HFFc6 (cell line): ENCODE results near the gene HLA-A. TPM values are rescaled to one million over a fixed set of nuclear protein-coding genes. Genes with fewer than 3 reads are reported as not detected.

Source experiments
- DNase-seq: peaks from one replicate; pipeline ENCODE4 v3.0.0-alpha.2; 2018
- H3K27ac Mint-ChIP-seq: 2 replicates; pipeline ENCODE4 v1.8.0; 2020; ENCODE audit warnings: mild to moderate bottlenecking, mixed read lengths
- H3K27me3 Mint-ChIP-seq: 2 replicates; pipeline ENCODE4 v1.8.0; 2021; ENCODE audit warnings: mild to moderate bottlenecking, moderate library complexity, mixed read lengths; ENCODE audit not compliant: insufficient read depth
- H3K36me3 Mint-ChIP-seq: 2 replicates; pipeline ENCODE4 v1.8.0; 2021; ENCODE audit warnings: low read depth, mixed read lengths
- H3K4me1 Mint-ChIP-seq: 2 replicates; pipeline ENCODE4 v1.8.0; 2020; ENCODE audit warnings: low read depth, mixed read lengths
- H3K4me3 Mint-ChIP-seq: 2 replicates; pipeline ENCODE4 v1.8.0; 2020; ENCODE audit warnings: mild to moderate bottlenecking, moderate library complexity, mixed read lengths
- H3K9me3 Mint-ChIP-seq: 2 replicates; pipeline ENCODE4 v1.8.0; 2020; ENCODE audit warnings: mild to moderate bottlenecking, mixed read lengths
- CTCF ChIP-seq: fragments of 200-600 bp; sonication (generic); IDR thresholded peaks from 2 replicates; pipeline ENCODE4 v1.5.0; 2021; ENCODE audit warnings: antibody characterized with exemption, mild to moderate bottlenecking
- total RNA-seq, 6 experiments: library from RNA; stranded (reverse); fragmentation: NEBNext Ultra II Directional; extraction: Animal tissue kit (Norgen Biotek cat#: 25700); gene quantifications; 2 replicates in 1 of 6; 3 replicates in 5 of 6; pipeline ENCODE4 v1.2.3, GENCODE V29; 2021

The HLA-A gene
- total RNA-seq, 6 experiments from 2014 or later: 116 to 159 (median 149) TPM

DNA sequence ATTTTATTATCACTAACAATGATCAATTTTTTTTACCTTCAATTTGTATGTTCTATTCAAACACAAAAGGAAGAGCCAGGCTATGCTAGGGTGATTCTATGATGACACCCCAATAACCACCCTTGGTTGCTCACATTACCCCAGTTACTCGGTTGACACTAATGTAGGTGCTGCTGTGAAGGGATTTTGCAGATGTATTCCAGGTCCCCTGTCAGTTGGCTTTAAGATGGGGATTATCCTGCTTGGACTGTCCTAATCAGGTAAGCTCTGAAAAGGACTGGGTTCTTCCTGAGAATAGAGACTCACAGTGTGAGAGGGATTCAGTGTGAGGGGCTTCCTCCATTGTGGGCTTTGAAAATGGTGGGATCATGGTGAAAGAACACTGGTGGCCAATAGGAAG, 11.9 kb downstream of the HLA-A start:
- Mint-ChIP-seq H3K4me3 (no peak overlapping the region), H3K9me3 (no peaks in the 10 kb centered on the region), H3K27me3 (peaks cover 14% of the 10 kb centered on the region), H3K36me3 (no peaks in the 10 kb centered on the region), H3K4me1 (peaks cover 9% of the 10 kb centered on the region; the same call in 1 of the 2 replicates), H3K27ac (no peak overlapping the region)
- no peak for TF ChIP-seq CTCF
- no peak for DNase-seq

DNA sequence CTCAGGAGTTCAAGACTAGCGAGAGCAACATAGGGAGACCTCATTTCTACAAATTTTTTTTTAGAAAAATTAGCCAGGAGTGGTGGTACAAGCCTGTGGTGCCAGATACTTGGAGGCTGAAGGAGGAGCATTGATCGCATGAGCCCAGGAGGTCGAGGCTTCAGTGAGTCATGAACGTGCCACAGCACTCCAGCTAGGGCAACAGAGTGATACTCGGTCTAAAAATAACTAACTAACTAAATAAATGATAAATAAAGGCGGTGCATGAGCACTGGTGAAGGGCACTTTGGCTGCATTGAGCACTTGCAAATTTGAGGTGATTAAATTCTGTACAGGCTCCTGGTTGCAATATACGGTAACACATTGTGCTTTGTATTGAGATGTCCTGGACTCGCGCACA, 13.5 kb downstream of the HLA-A start:
- Mint-ChIP-seq H3K27ac (no peak overlapping the region), H3K4me1 (peaks cover 9% of the 10 kb centered on the region; the same call in 1 of the 2 replicates)
- TF ChIP-seq CTCF: no peak

GRCh38 chr6:29956518-29956917, 14.2 kb downstream of the HLA-A start:
- no peak for DNase-seq
- no peaks in the 10 kb centered on the region for H3K36me3 Mint-ChIP-seq
- no peak for TF ChIP-seq CTCF
- no peak overlapping the region for H3K4me3 Mint-ChIP-seq
- H3K9me3 Mint-ChIP-seq: no peaks in the 10 kb centered on the region
- H3K4me1 Mint-ChIP-seq: peaks cover 9% of the 10 kb centered on the region; the same call in 1 of the 2 replicates
- peaks cover 13% of the 10 kb centered on the region; the same call in 1 of the 2 replicates for H3K27me3 Mint-ChIP-seq
- H3K27ac Mint-ChIP-seq: no peak overlapping the region

More for the DNA sequence above, 13.5 kb downstream of the HLA-A start:
- H3K36me3 Mint-ChIP-seq: no peaks in the 10 kb centered on the region
- no peak overlapping the region for H3K4me3 Mint-ChIP-seq
- DNase-seq: no peak
- H3K27me3 Mint-ChIP-seq: peaks cover 13% of the 10 kb centered on the region; the same call in 1 of the 2 replicates
- no peaks in the 10 kb centered on the region for H3K9me3 Mint-ChIP-seq

- Mint-ChIP-seq H3K4me3 (no peak overlapping the region), H3K9me3 (no peaks in the 10 kb centered on the region), H3K4me1 (peaks cover 8% of the 10 kb centered on the region; the same call in 1 of the 2 replicates), H3K27ac (no peak overlapping the region), H3K27me3 (peaks cover 17% of the 10 kb centered on the region), H3K36me3 (no peaks in the 10 kb centered on the region)
- DNase-seq: no peak
- TF ChIP-seq CTCF: no peak
Observed at GRCh38 chr6:29958046-29958445, 15.7 kb downstream of the HLA-A start.

- Mint-ChIP-seq H3K9me3 (no peaks in the 10 kb centered on the region), H3K27me3 (peaks cover 17% of the 10 kb centered on the region), H3K27ac (no peak overlapping the region), H3K36me3 (no peaks in the 10 kb centered on the region), H3K4me1 (no peaks in the 10 kb centered on the region), H3K4me3 (no peak overlapping the region)
- DNase-seq: no peak
- no peak for TF ChIP-seq CTCF
Observed at GRCh38 chr6:29958921-29959320, 16.6 kb downstream of the HLA-A start.

- TF ChIP-seq CTCF: no peak
- no peak overlapping the region for H3K27ac Mint-ChIP-seq
- H3K27me3 Mint-ChIP-seq: peaks cover 17% of the 10 kb centered on the region
- no peak for DNase-seq
- no peaks in the 10 kb centered on the region for H3K36me3 Mint-ChIP-seq
- no peaks in the 10 kb centered on the region for H3K9me3 Mint-ChIP-seq
- H3K4me1 Mint-ChIP-seq: peaks cover 4% of the 10 kb centered on the region
- H3K4me3 Mint-ChIP-seq: no peak overlapping the region
Observed at GRCh38 chr6:29959467-29959866, 17.1 kb downstream of the HLA-A start.
